Esophagus squamous epithelium (tissue), 4 donors: ENCODE results near the gene ELF2.

Experiments used
- CTCF ChIP-seq, 6 experiments: fragments of 450-650 bp in 4 of 6; fragments of 200-600 bp in 2 of 6; sonication (generic) in 2 of 6; IDR thresholded peaks; one replicate each; pipeline ENCODE4 v1.5.1; 2016 to 2019; ENCODE audit warnings: antibody characterized with exemption in 6 of 6, mild to moderate bottlenecking in 4 of 6, moderate library complexity in 4 of 6
- POLR2A ChIP-seq, 4 donors: fragments of 450-650 bp; IDR thresholded peaks; one replicate each; pipeline ENCODE4 v1.6.1; 2017; ENCODE audit warnings: antibody characterized with exemption in 4 of 4, mild to moderate bottlenecking in 4 of 4, moderate library complexity in 3 of 4

- TF ChIP-seq POLR2A (IDR thresholded peaks at IDR 0.05) (no peak), CTCF (IDR thresholded peaks at IDR 0.05) (no peak)
These were observed 13.0 kb upstream of the ELF2 start for GRCh38 chr4:139189972-139190371.
